Activated T-helper 1 cell treated with anti-CD3 and anti-CD28 coated beads, Interleukin-12 subunit alpha, Interleukin-12 subunit beta, Interleukin-2, Interleukin-4 antibody, amounts not matched to agents 30 ng/mL and 10 ng/mL and 1 ng/mL, durations not matched to agents 14 hours and 24 hours and 36 hours (primary cell): Measurements from ENCODE around the gene JTB. TPM values are rescaled to one million over a fixed set of nuclear protein-coding genes. Genes with fewer than 3 reads are reported as not detected.

Experiments
- DNase-seq: peaks from one replicate; pipeline ENCODE4 v3.0.0; 2021; ENCODE audit warnings: low spot score
- H3K27ac Mint-ChIP-seq: one replicate; pipeline ENCODE4 v1.8.0; 2021; ENCODE audit warnings: mild to moderate bottlenecking, mixed read lengths
- H3K27me3 Mint-ChIP-seq: one replicate; pipeline ENCODE4 v1.8.0; 2022; ENCODE audit warnings: mild to moderate bottlenecking, moderate library complexity, mixed read lengths; ENCODE audit not compliant: insufficient read depth
- H3K36me3 Mint-ChIP-seq: one replicate; pipeline ENCODE4 v1.8.0; 2021; ENCODE audit warnings: low read depth, mixed read lengths
- H3K4me1 Mint-ChIP-seq: one replicate; pipeline ENCODE4 v1.8.0; 2021; ENCODE audit warnings: low read depth, mixed read lengths
- H3K4me3 Mint-ChIP-seq: one replicate; pipeline ENCODE4 v1.8.0; 2021; ENCODE audit warnings: mild to moderate bottlenecking, moderate library complexity, mixed read lengths
- H3K9me3 Mint-ChIP-seq: one replicate; pipeline ENCODE4 v1.8.0; 2021; ENCODE audit warnings: mixed read lengths
- intact Hi-C: fragments of 100-400 bp; cut with micrococcal nuclease; formaldehyde crosslinking; loops from one replicate; pipeline ENCODE4 v1.15.1; 2024
- total RNA-seq: library from RNA; stranded (reverse); gene quantifications from 2 replicates; pipeline ENCODE4 v1.2.3, GENCODE V29; 2022

JTB gene
- total RNA-seq, 1 donor from 2014 or later, result 198 TPM

GRCh38 chr1:153958961-153959260 is 18.6 kb downstream of the JTB start:
- no peaks in the 10 kb centered on the region for H3K9me3 Mint-ChIP-seq
- intact Hi-C loops, result loop anchor here (1.0 to 5.0 kb wide), 9 partner anchors 8 to 314 kb away; partner anchors contain the start of genes CREB3L4, DENND4B, HAX1 and INTS3
- no peaks in the 10 kb centered on the region for H3K27me3 Mint-ChIP-seq
- peaks cover 18% of the 10 kb centered on the region for H3K36me3 Mint-ChIP-seq
- H3K4me3 Mint-ChIP-seq, result peak overlapping the region; percentile 97
- no peak for DNase-seq
- peaks cover 69% of the 10 kb centered on the region for H3K4me1 Mint-ChIP-seq
- peak overlapping the region; percentile 81 for H3K27ac Mint-ChIP-seq

- peaks cover 24% of the 10 kb centered on the region for H3K36me3 Mint-ChIP-seq
- H3K27ac Mint-ChIP-seq, result peak within 1 kb of the TSS; percentile 81
- H3K4me3 Mint-ChIP-seq, result peak within 1 kb of the TSS; percentile 97
- intact Hi-C loops, result loop anchor here (1.0 to 5.0 kb wide), 9 partner anchors 9 to 314 kb away; partner anchors contain the start of genes CREB3L4, DENND4B, HAX1 and INTS3
- DNase-seq, result peak; percentile 96
- H3K9me3 Mint-ChIP-seq, result no peaks in the 10 kb centered on the region
- H3K27me3 Mint-ChIP-seq, result no peaks in the 10 kb centered on the region
- peaks cover 65% of the 10 kb centered on the region for H3K4me1 Mint-ChIP-seq
Observed at GRCh38 chr1:153958111-153958960, 19.1 kb downstream of the JTB start, which contains the start of gene CRTC2. TSS of gene CRTC2 (minus strand) at chr1:153958612. CDS start at chr1:153958497, 115 bp downstream.

- peaks cover 60% of the 10 kb centered on the region for H3K4me1 Mint-ChIP-seq
- peak overlapping the region; percentile 81 for H3K27ac Mint-ChIP-seq
- peak; percentile 46 for DNase-seq
- no peaks in the 10 kb centered on the region for H3K9me3 Mint-ChIP-seq
- intact Hi-C loops, result loop anchor here (1.0 to 5.0 kb wide), 10 partner anchors 10 to 315 kb away; partner anchors contain the start of genes CREB3L4, DENND4B, HAX1 and INTS3
- no peaks in the 10 kb centered on the region for H3K27me3 Mint-ChIP-seq
- peak overlapping the region; percentile 97 for H3K4me3 Mint-ChIP-seq
- H3K36me3 Mint-ChIP-seq, result peaks cover 27% of the 10 kb centered on the region
Observed at GRCh38 chr1:153957744-153958110, 19.7 kb downstream of the JTB start.

GRCh38 chr1:153956997-153957715 is 20.3 kb downstream of the JTB start:
- H3K4me3 Mint-ChIP-seq, result peak overlapping the region; percentile 97
- peak overlapping the region; percentile 81 for H3K27ac Mint-ChIP-seq
- no peaks in the 10 kb centered on the region for H3K27me3 Mint-ChIP-seq
- peaks cover 29% of the 10 kb centered on the region for H3K36me3 Mint-ChIP-seq
- no peaks in the 10 kb centered on the region for H3K9me3 Mint-ChIP-seq
- DNase-seq, result no peak
- intact Hi-C loops, result loop anchor here (1.0 to 5.0 kb wide), 2 partner anchors 160 to 230 kb away; partner anchors contain the start of gene INTS3
- peaks cover 55% of the 10 kb centered on the region for H3K4me1 Mint-ChIP-seq

- Mint-ChIP-seq H3K27ac (no peak overlapping the region), H3K4me3 (no peak overlapping the region)
Observed at GRCh38 chr1:153954826-153955225, 22.6 kb downstream of the JTB start.

GRCh38 chr1:153953859-153954365 is 23.6 kb downstream of the JTB start:
- H3K36me3 Mint-ChIP-seq, result peaks cover 39% of the 10 kb centered on the region

More at GRCh38 chr1:153954826-153955225, 22.6 kb downstream of the JTB start:
- intact Hi-C loops, result loop anchor here (5.0 kb wide), 1 partner anchor 228 kb away; the partner anchor contains the start of gene INTS3
- DNase-seq, result no peak
- no peaks in the 10 kb centered on the region for H3K9me3 Mint-ChIP-seq
- H3K36me3 Mint-ChIP-seq, result peaks cover 42% of the 10 kb centered on the region
- H3K27me3 Mint-ChIP-seq, result no peaks in the 10 kb centered on the region
- peaks cover 42% of the 10 kb centered on the region for H3K4me1 Mint-ChIP-seq

GRCh38 chr1:153951801-153952200 is 25.7 kb downstream of the JTB start:
- intact Hi-C loops, result no loop called here
- Mint-ChIP-seq H3K4me3 (no peak overlapping the region), H3K27me3 (no peaks in the 10 kb centered on the region), H3K27ac (peak overlapping the region; percentile 58), H3K36me3 (peaks cover 43% of the 10 kb centered on the region), H3K4me1 (peaks cover 32% of the 10 kb centered on the region), H3K9me3 (no peaks in the 10 kb centered on the region)
- DNase-seq, result no peak

More at GRCh38 chr1:153953859-153954365, 23.6 kb downstream of the JTB start:
- no peak for DNase-seq
- no peaks in the 10 kb centered on the region for H3K27me3 Mint-ChIP-seq
- H3K4me3 Mint-ChIP-seq, result peak overlapping the region; percentile 15
- intact Hi-C loops, result no loop called here
- peaks cover 34% of the 10 kb centered on the region for H3K4me1 Mint-ChIP-seq
- peak overlapping the region; percentile 80 for H3K27ac Mint-ChIP-seq
- no peaks in the 10 kb centered on the region for H3K9me3 Mint-ChIP-seq

- H3K4me3 Mint-ChIP-seq, result no peak overlapping the region
- peaks cover 43% of the 10 kb centered on the region for H3K36me3 Mint-ChIP-seq
- H3K27ac Mint-ChIP-seq, result no peak overlapping the region
- DNase-seq, result no peak
- no peaks in the 10 kb centered on the region for H3K9me3 Mint-ChIP-seq
- peaks cover 28% of the 10 kb centered on the region for H3K4me1 Mint-ChIP-seq
- no peaks in the 10 kb centered on the region for H3K27me3 Mint-ChIP-seq
- intact Hi-C loops, result no loop called here
Observed at GRCh38 chr1:153951183-153951582, 26.3 kb downstream of the JTB start.

GRCh38 chr1:153946622-153947241 is 30.7 kb downstream of the JTB start, which contains the start of gene DENND4B:
TSS of gene DENND4B (minus strand) at chr1:153946718. CDS start at chr1:153944374, 2,344 bp downstream.
- Mint-ChIP-seq H3K27ac (peak within 1 kb of the TSS; percentile 97), H3K9me3 (no peaks in the 10 kb centered on the region), H3K4me1 (peaks cover 35% of the 10 kb centered on the region), H3K27me3 (no peaks in the 10 kb centered on the region), H3K36me3 (peaks cover 41% of the 10 kb centered on the region), H3K4me3 (peak within 1 kb of the TSS; percentile 88)
- intact Hi-C loops, result loop anchor here (1.0 to 5.0 kb wide), 8 partner anchors 12 to 142 kb away; partner anchors contain the start of genes CRTC2, JTB, RAB13 and RPS27
- peak; percentile 74 for DNase-seq

- no peaks in the 10 kb centered on the region for H3K9me3 Mint-ChIP-seq
- H3K4me1 Mint-ChIP-seq, result peaks cover 35% of the 10 kb centered on the region
- H3K4me3 Mint-ChIP-seq, result peak overlapping the region; percentile 88
- DNase-seq, result peak; percentile 63
- no peaks in the 10 kb centered on the region for H3K27me3 Mint-ChIP-seq
- H3K27ac Mint-ChIP-seq, result peak overlapping the region; percentile 97
- peaks cover 42% of the 10 kb centered on the region for H3K36me3 Mint-ChIP-seq
- intact Hi-C loops, result loop anchor here (1.0 to 5.0 kb wide), 11 partner anchors 12 to 149 kb away; partner anchors contain the start of genes CREB3L4, CRTC2, JTB and RAB13
Observed at GRCh38 chr1:153945795-153946621, 31.5 kb downstream of the JTB start.

- Mint-ChIP-seq H3K9me3 (no peaks in the 10 kb centered on the region), H3K27ac (peak overlapping the region; percentile 97), H3K4me1 (peaks cover 35% of the 10 kb centered on the region), H3K27me3 (no peaks in the 10 kb centered on the region), H3K4me3 (peak overlapping the region; percentile 88), H3K36me3 (peaks cover 41% of the 10 kb centered on the region)
- peak; percentile 72 for DNase-seq
- intact Hi-C loops, result loop anchor here (1.0 to 5.0 kb wide), 4 partner anchors 22 to 148 kb away; partner anchors contain the start of gene CREB3L4
Observed at GRCh38 chr1:153945131-153945794, 32.2 kb downstream of the JTB start.
